Lung (tissue), 12 donors: ENCODE data around the gene OSBPL2. TPM values are rescaled to one million over a fixed set of nuclear protein-coding genes. Genes with fewer than 3 reads are reported as not detected.

Source experiments
- ATAC-seq: fragments of 200-7000 bp; cut with Tn5 transposase; one replicate; pipeline ENCODE4 v1.9.1; 2020; ENCODE audit warnings: moderate number of reproducible peaks; ENCODE audit not compliant: insufficient read depth, low FRiP score
- DNase-seq, 3 donors: peaks; one replicate each; pipeline ENCODE4 v3.0.0-alpha.2; 2013 to 2017
- H3K27ac ChIP-seq, 2 donors: one replicate each; pipeline ENCODE4 v1.5.1; 2013; ENCODE audit warnings: mild to moderate bottlenecking in 2 of 2, moderate library complexity in 2 of 2, control low read depth in 1 of 2, inconsistent platforms in 1 of 2, low read depth in 1 of 2, low read length in 1 of 2
- H3K27me3 ChIP-seq, 3 donors: one replicate each; pipeline ENCODE4 v1.5.1; 2013; ENCODE audit warnings: low read length in 2 of 3; ENCODE audit not compliant: control insufficient read depth in 3 of 3, insufficient read depth in 3 of 3
- H3K36me3 ChIP-seq, 4 donors: one replicate each; pipeline ENCODE4 v1.5.1; 2013; ENCODE audit warnings: low read length in 4 of 4, mild to moderate bottlenecking in 1 of 4, moderate library complexity in 1 of 4; ENCODE audit not compliant: control insufficient read depth in 4 of 4, insufficient read depth in 4 of 4
- H3K4me1 ChIP-seq, 5 donors: one replicate each; pipeline ENCODE4 v1.5.1; 2013; ENCODE audit warnings: low read length in 5 of 5, mild to moderate bottlenecking in 2 of 5, moderate library complexity in 1 of 5; ENCODE audit not compliant: control insufficient read depth in 5 of 5, insufficient read depth in 5 of 5
- H3K4me3 ChIP-seq: one replicate; pipeline ENCODE4 v1.5.1; 2013; ENCODE audit warnings: mild to moderate bottlenecking, control low read depth, moderate library complexity
- H3K9ac ChIP-seq, 2 donors: one replicate each; pipeline ENCODE4 v1.5.1; 2013; ENCODE audit warnings: low read length in 2 of 2, control low read depth in 1 of 2; ENCODE audit not compliant: insufficient read depth in 1 of 2
- H3K9me3 ChIP-seq, 4 donors: one replicate each; pipeline ENCODE4 v1.5.1; 2013; ENCODE audit warnings: low read length in 3 of 4, mild to moderate bottlenecking in 1 of 4, moderate library complexity in 1 of 4; ENCODE audit not compliant: control insufficient read depth in 4 of 4, insufficient read depth in 3 of 4
- CTCF ChIP-seq: IDR thresholded peaks from 2 replicates; pipeline ENCODE4 v1.5.1; 2012; ENCODE audit warnings: mild to moderate bottlenecking; ENCODE audit errors: control extremely low read depth, extremely low read depth
- WGBS, 2 donors: extraction: QIAGEN DNeasy Blood & Tissue Kit; methylation state at CpG; one replicate each; pipeline ENCODE4 v1.1.7; 2013; 5-methylcytosine and 5-hydroxymethylcytosine counted together
- polyA plus RNA-seq, 2 donors: library from polyadenylated mRNA; stranded (reverse); fragments of 200-250 nt; gene quantifications; one replicate each; pipeline ENCODE4 v1.2.1, GENCODE V29; 2013
- total RNA-seq, 2 donors: library from RNA; depleted of rRNA in 1 of 2; stranded (reverse); fragments of >200 nt in 1 of 2; gene quantifications; one replicate each; pipeline ENCODE4 v1.2.1, GENCODE V29; 2014 to 2021
- donor health status: control.
- donor health status: control.
- donor health status: Bipolar disorder and iron deficiency.
- donor health status: healthy.
- donor health status: DM: yes; HTN: yes; CAD: no.

The OSBPL2 gene
- total and polyA plus RNA-seq, 4 donors: 13.2 to 48.0 (median 27.7) TPM

GRCh38 chr20:62195736-62196135, 42.6 kb upstream of the OSBPL2 start:
- ATAC-seq: no peak
- Histone ChIP-seq H3K4me3 (no peak overlapping the region), H3K4me1 (no peaks in the 10 kb centered on the region), H3K27ac (no peak overlapping the region), H3K27me3 (no peaks in the 10 kb centered on the region), H3K36me3 (peaks cover 9 to 39% (median 22%) of the 10 kb centered on the region in 4 donors), H3K9me3 (no peaks in the 10 kb centered on the region), H3K9ac (no peak overlapping the region)
- no peak for TF ChIP-seq CTCF
- WGBS, 2 donors: 97 to 98% methylated on average over 10 of the region's 10 CpGs
- DNase-seq: no peak

- H3K4me3 ChIP-seq: no peak overlapping the region
- no peaks in the 10 kb centered on the region for H3K27me3 ChIP-seq
- no peak overlapping the region for H3K27ac ChIP-seq
- no peaks in the 10 kb centered on the region for H3K9me3 ChIP-seq
- peaks cover 8 to 44% (median 25%) of the 10 kb centered on the region in 4 donors for H3K36me3 ChIP-seq
- whole genome bisulfite sequencing, 2 donors: 97% methylated on average over 10 of the region's 10 CpGs
- no peak for DNase-seq
- ATAC-seq: no peak
- H3K4me1 ChIP-seq: no peaks in the 10 kb centered on the region
- H3K9ac ChIP-seq: no peak overlapping the region
- TF ChIP-seq CTCF: no peak
Measured at GRCh38 chr20:62196286-62196685, 42.0 kb upstream of the OSBPL2 start.

- Histone ChIP-seq H3K4me1 (no peaks in the 10 kb centered on the region), H3K27me3 (no peaks in the 10 kb centered on the region), H3K27ac (no peak overlapping the region), H3K9me3 (no peaks in the 10 kb centered on the region), H3K4me3 (no peak overlapping the region), H3K36me3 (peaks cover 12 to 51% (median 28%) of the 10 kb centered on the region in 4 donors), H3K9ac (no peak overlapping the region)
- DNase-seq (no peak), ATAC-seq (no peak)
- WGBS, 2 donors: 93 to 95% methylated on average over 9 of the region's 9 CpGs
- no peak for TF ChIP-seq CTCF
Measured at GRCh38 chr20:62197311-62197710, 41.0 kb upstream of the OSBPL2 start.

GRCh38 chr20:62197801-62198200, 40.5 kb upstream of the OSBPL2 start:
- ATAC-seq: no peak
- Histone ChIP-seq H3K27ac (no peak overlapping the region), H3K4me1 (no peaks in the 10 kb centered on the region), H3K9me3 (no peaks in the 10 kb centered on the region), H3K27me3 (no peaks in the 10 kb centered on the region), H3K9ac (no peak overlapping the region), H3K36me3 (peaks cover 12 to 51% (median 28%) of the 10 kb centered on the region in 4 donors), H3K4me3 (no peak overlapping the region)
- TF ChIP-seq CTCF: no peak
- DNase-seq: no peak
- 95 to 97% methylated on average over 18 of the region's 18 CpGs for WGBS, 2 donors
